Uterus (tissue), 2 donors: Measurements from ENCODE around the gene GALNT18.

Experiments
- CTCF ChIP-seq, 4 experiments: fragments of 200-600 bp in 2 of 4; fragments of 450-650 bp in 2 of 4; sonication (generic) in 2 of 4; IDR thresholded peaks; one replicate each; pipeline ENCODE4 v1.5.1; 2016 to 2019; ENCODE audit warnings: antibody characterized with exemption in 4 of 4, mild to moderate bottlenecking in 2 of 4, moderate library complexity in 1 of 4
- POLR2A ChIP-seq, 2 donors: fragments of 450-650 bp; IDR thresholded peaks; one replicate each; pipeline ENCODE4 v1.6.1; 2016; ENCODE audit warnings: antibody characterized with exemption in 2 of 2, mild to moderate bottlenecking in 1 of 2, moderate library complexity in 1 of 2

GRCh38 chr11:11366793-11367192 lies 255.0 kb downstream of the GALNT18 start:
- TF ChIP-seq CTCF (IDR thresholded peaks at IDR 0.05) (no peak), POLR2A (IDR thresholded peaks at IDR 0.05) (no peak)
